Erythroblast (primary cell): ENCODE data around the gene TRIM63.

Experiments
- DNase-seq, 2 experiments: peaks; one replicate each; lab custom pipeline; 2025; lab: John Stamatoyannopoulos, UW
- GATA1 ChIP-seq: IDR thresholded peaks from 2 replicates; pipeline ENCODE4 v1.6.1; 2011; ENCODE audit warnings: low read depth, mild to moderate bottlenecking, control low read depth, low read length, moderate library complexity
- POLR2A ChIP-seq: IDR thresholded peaks from 2 replicates; pipeline ENCODE4 v1.6.1; 2011; ENCODE audit warnings: mild to moderate bottlenecking, low read length

TRIM63 gene

DNA sequence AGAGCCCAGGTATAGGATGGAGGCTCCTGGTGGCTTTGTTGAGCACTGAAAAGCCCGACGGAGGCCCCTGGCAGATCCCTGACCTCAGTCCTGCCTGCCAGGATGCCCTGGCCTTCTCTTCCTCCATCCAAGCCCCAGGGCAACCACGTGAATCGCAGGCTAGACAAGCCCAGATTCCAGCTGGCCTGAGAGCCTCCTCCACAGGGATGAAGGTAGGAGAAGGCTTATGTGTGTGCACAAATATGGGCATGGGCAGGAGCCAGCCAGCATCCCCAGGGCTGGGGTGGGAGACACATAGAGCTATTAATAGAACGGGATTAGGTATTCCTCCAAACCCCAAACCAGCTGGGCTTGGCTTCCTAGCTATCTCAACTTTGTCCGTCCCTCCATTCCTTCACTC, 49.8 kb downstream of the TRIM63 start:
- DNase-seq, result no peak
- TF ChIP-seq POLR2A (no peak), GATA1 (no peak)

DNA sequence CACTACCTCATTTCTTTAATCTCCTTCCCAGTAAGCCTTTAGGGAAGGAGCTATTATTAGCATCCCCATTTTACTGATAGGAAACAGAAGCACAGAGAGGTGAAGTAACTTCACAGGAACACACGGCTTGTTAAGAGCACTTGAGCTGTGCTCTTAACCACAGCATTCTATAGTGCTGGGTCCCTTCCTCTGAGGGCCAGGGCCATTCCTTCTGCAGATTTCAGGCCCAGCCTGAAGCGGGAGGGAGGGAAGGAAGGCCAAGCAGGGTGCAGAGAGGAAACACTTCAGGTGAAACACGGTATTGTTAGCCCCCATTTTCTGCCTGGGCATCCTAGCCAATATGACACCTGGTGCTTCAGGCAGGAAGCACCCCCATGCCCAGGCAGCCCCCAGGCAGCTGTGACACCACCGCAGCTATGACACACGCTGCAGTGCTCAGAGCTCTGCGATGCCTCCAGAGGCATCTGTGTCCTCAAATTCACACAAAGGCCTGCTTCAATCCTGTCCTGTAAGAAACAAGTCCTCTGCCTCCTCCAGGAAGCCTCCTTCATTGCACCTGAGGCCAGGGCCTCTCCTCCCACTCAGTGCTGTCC, 50.4 kb downstream of the TRIM63 start:
- DNase-seq, result no peak
- TF ChIP-seq GATA1 (no peak), POLR2A (no peak)

GRCh38 chr1:26016258-26016952, 51.0 kb downstream of the TRIM63 start:
- no peak for DNase-seq
- no peak for TF ChIP-seq GATA1
- no peak for TF ChIP-seq POLR2A

- DNase-seq, result no peak
- TF ChIP-seq POLR2A (no peak), GATA1 (no peak)
These were observed 52.1 kb downstream of the TRIM63 start for GRCh38 chr1:26015358-26015757.

GRCh38 chr1:26014179-26014578, 53.3 kb downstream of the TRIM63 start:
- DNase-seq, result no peak
- no peak for TF ChIP-seq POLR2A
- no peak for TF ChIP-seq GATA1

- TF ChIP-seq GATA1 (no peak), POLR2A (no peak)
- DNase-seq, result no peak
These were observed 54.6 kb downstream of the TRIM63 start for GRCh38 chr1:26012864-26013263.

- DNase-seq, result no peak
- TF ChIP-seq POLR2A (no peak), GATA1 (no peak)
These were observed 56.6 kb downstream of the TRIM63 start for GRCh38 chr1:26010825-26011224.

DNA sequence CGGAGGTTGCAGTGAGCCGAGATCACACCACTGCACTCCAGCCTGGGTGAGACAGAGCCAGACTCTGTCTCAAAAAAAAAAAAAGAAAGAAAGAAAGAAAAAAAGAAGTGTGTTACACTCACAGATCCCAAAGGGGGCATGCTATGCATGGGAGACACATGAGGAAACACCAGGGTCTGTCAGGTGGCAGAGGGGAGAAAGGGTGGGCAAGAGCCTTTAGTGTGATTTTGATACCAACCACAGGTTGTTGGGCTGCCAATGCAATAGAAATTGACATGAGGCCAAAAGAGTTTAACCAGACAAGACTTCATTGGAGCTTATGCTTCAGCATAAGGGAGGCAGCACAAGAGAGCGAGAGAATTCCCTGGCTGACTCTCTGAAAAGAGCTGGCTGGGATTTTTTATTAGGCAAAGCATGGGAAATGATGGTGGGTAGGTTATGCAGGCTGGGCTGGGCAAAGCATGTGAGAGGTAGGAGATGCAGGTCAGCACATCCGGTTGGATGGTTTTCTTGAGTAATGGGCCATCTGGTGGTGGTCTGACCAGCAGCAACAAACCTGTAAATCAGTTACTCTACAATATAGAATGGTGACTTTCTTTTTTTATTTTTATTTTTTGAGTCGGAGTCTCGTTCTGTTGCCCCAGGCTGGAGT, 57.5 kb downstream of the TRIM63 start:
- DNase-seq, result peak in 1 of 2 experiments; percentile 11
- TF ChIP-seq POLR2A (no peak), GATA1 (no peak)

GRCh38 chr1:26006710-26007109, 60.7 kb downstream of the TRIM63 start:
- DNase-seq, result no peak
- TF ChIP-seq POLR2A (no peak), GATA1 (no peak)

DNA sequence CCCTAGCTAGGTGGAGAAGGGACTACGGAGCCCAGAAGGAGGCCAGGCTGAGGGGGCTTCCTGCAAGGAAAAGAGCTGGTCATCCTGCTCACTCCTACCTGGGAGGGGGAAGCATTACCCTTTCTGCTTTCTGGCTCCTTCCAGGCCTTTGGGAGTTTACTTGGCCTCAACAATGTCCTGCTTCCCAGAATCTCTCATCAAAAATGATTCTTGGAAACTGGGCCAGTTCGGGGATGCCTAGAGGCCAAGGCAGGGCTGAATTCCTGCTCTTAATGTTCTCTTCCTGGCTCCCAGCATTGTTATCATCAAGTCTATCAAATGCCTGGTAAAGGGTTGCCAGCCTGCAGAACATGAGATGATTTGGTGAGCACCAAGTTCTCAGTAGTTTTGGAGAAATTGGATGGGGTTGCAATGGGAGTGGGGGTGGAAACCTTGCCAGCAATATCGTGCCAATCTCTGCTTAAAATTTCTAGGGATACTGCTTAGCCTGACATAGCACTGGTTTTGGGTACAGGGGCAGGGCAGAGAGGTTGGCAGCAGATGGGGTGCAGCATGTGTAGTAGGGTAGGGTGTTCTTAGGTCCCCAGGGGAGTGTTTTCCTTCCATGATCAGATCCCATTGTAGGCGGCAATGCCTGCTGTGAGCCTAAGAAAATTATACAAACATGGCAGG, 61.9 kb downstream of the TRIM63 start:
- no peak for DNase-seq
- TF ChIP-seq POLR2A (no peak), GATA1 (no peak)

DNA sequence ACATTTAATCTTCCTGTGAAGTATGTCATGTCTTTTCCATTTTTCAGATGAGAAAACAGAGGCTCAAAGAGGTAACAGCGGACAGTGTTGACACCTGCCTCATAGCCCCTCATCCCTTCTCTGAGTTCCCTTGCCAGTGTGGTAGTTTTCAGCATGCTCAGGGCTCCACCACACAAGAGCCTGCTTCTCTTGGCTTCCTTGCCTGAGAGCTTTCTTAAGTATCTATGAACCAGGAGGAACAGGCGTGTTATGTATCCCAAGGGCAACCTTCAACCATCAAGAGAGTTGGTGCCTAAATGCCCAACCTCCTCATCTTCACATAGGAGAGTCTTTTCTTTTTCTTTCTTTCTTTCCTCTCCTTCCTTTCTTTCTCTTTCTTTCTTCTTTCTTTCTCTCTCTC, 63.7 kb downstream of the TRIM63 start:
- no peak for DNase-seq
- TF ChIP-seq GATA1, result no peak
- TF ChIP-seq POLR2A, result no peak

DNA sequence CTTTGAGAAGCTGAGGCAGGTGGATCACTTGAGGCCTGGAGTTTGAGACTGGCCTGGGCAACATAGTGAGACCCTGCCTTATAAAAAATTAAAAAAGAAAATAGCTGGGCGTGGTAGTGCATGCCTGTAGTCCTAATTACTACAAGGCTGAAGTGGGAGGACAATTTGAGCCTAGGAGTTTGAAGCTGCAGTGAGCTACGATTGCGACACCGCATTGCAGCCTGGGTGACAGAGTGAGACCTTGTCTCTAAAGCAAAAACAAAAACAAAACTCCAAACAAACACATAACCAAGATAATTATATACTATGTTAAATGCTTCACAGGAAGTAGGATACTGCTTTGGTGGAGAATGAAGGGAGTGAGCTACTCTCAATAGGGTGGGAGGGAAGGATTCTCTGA, 64.2 kb downstream of the TRIM63 start:
- DNase-seq, result no peak
- TF ChIP-seq GATA1, result no peak
- no peak for TF ChIP-seq POLR2A
